Neural progenitor cell (in vitro differentiated cells): Measurements from ENCODE around the gene OSTC.

Source experiments
- CTCF ChIP-seq: fragments of 200-600 bp; sonication (generic); IDR thresholded peaks from 2 replicates; pipeline ENCODE4 v1.5.1; 2017; ENCODE audit warnings: antibody characterized with exemption, mild to moderate bottlenecking
- EZH2 ChIP-seq: fragments of 200-600 bp; sonication (generic); IDR thresholded peaks from 2 replicates; pipeline ENCODE4 v1.6.1; 2017; ENCODE audit warnings: antibody characterized with exemption, mild to moderate bottlenecking, moderate library complexity

GRCh38 chr4:108626056-108626455, 24.3 kb upstream of the OSTC start:
- TF ChIP-seq CTCF, result no peak
- no peak for TF ChIP-seq EZH2
